Left lung (tissue), 10 donors: ENCODE data around the gene STS. TPM values are rescaled to one million over a fixed set of nuclear protein-coding genes. Genes with fewer than 3 reads are reported as not detected.

ENCODE experiments used
- ATAC-seq: fragments of 200-7000 bp; cut with Tn5 transposase; one replicate; pipeline ENCODE4 v1.9.1; 2020; ENCODE audit warnings: moderate library complexity
- DNase-seq, 4 donors: peaks; one replicate each; pipeline ENCODE4 v3.0.0-alpha.2; 2013 to 2020
- H3K27ac ChIP-seq, 2 donors: fragments of 200-600 bp; sonication (generic) in 1 of 2; one replicate each; pipeline versions ENCODE4 v1.5.0 to v1.8.0; 2020 to 2021
- H3K27me3 ChIP-seq, 2 donors: fragments of 200-600 bp; sonication (generic) in 1 of 2; one replicate each; pipeline versions ENCODE4 v1.5.0 to v1.8.0; 2020 to 2021
- H3K36me3 ChIP-seq, 2 donors: fragments of 200-600 bp; sonication (generic) in 1 of 2; one replicate each; pipeline versions ENCODE4 v1.5.0 to v1.8.0; 2020 to 2021
- H3K4me1 ChIP-seq, 2 donors: fragments of 200-600 bp; one replicate each; pipeline ENCODE4 v1.8.0; 2021
- H3K4me3 ChIP-seq, 2 donors: fragments of 200-600 bp; sonication (generic) in 1 of 2; one replicate each; pipeline versions ENCODE4 v1.5.0 to v1.8.0; 2020 to 2021; ENCODE audit warnings: mild to moderate bottlenecking in 1 of 2
- H3K9me3 ChIP-seq, 2 donors: fragments of 200-600 bp; sonication (generic) in 1 of 2; one replicate each; pipeline versions ENCODE4 v1.5.0 to v1.8.0; 2020 to 2021
- CTCF ChIP-seq, 2 donors: fragments of 200-600 bp; sonication (generic) in 1 of 2; IDR thresholded peaks; one replicate each; pipeline versions ENCODE4 v1.5.0 to v1.8.0; 2021; ENCODE audit warnings: antibody characterized with exemption in 2 of 2
- intact Hi-C, 2 donors: fragments of 100-400 bp; cut with DNase I; formaldehyde crosslinking; loops; one replicate each; pipeline versions ENCODE4 v1.11.2 to v1.14.2; 2022
- polyA plus RNA-seq, 6 donors: library from polyadenylated mRNA; unstranded; fragments of 120-200 nt; gene quantifications; one replicate each; pipeline ENCODE4 v1.2.1, GENCODE V29; 2013; ENCODE audit not compliant: insufficient read length in 6 of 6
- total RNA-seq, 2 donors: library from RNA; stranded (reverse); fragmentation: NEBNext Ultra II Directional; extraction: Animal tissue kit (Norgen Biotek cat#: 25700); gene quantifications; one replicate each; pipeline ENCODE4 v1.2.1, GENCODE V29; 2021
- donor health status: DM: no; HTN: yes; CAD: no.
- donor health status: DM: no; HTN: no; CAD: no.

Gene STS
- total and polyA plus RNA-seq, 8 donors = 4.9 to 33.8 (median 6.2) TPM

GRCh38 chrX:7120878-7121219, 26.7 kb upstream of the STS start:
- ATAC-seq (peak; percentile 38), DNase-seq (no peak)
- H3K9me3 ChIP-seq = no peaks in the 10 kb centered on the region
- no peak overlapping the region for H3K4me3 ChIP-seq
- H3K27ac ChIP-seq = peak overlapping the region; percentile 50 to 54
- no peak for TF ChIP-seq CTCF (IDR thresholded peaks at IDR 0.05)
- intact Hi-C loops = no loop called here
- H3K27me3 ChIP-seq = no peaks in the 10 kb centered on the region
- H3K36me3 ChIP-seq = no peaks in the 10 kb centered on the region
- peaks cover 10 to 12% of the 10 kb centered on the region in 2 donors for H3K4me1 ChIP-seq

- intact Hi-C loops = no loop called here
- no peaks in the 10 kb centered on the region for H3K36me3 ChIP-seq
- no peaks in the 10 kb centered on the region for H3K9me3 ChIP-seq
- ATAC-seq (no peak), DNase-seq (no peak)
- no peaks in the 10 kb centered on the region for H3K27me3 ChIP-seq
- TF ChIP-seq CTCF (IDR thresholded peaks at IDR 0.05) = no peak
- H3K27ac ChIP-seq = no peak overlapping the region
- H3K4me3 ChIP-seq = no peak overlapping the region
- peaks cover 0 to 3% of the 10 kb centered on the region in 2 donors for H3K4me1 ChIP-seq
Observed at GRCh38 chrX:7127056-7127455, 20.5 kb upstream of the STS start.

- ATAC-seq = no peak
- peaks cover 10 to 11% of the 10 kb centered on the region in 2 donors for H3K4me1 ChIP-seq
- peak overlapping the region; percentile 13 to 66 for H3K27ac ChIP-seq
- H3K27me3 ChIP-seq = no peaks in the 10 kb centered on the region
- H3K36me3 ChIP-seq = no peaks in the 10 kb centered on the region
- no peak overlapping the region for H3K4me3 ChIP-seq
- H3K9me3 ChIP-seq = no peaks in the 10 kb centered on the region
- DNase-seq = no peak
- no peak for TF ChIP-seq CTCF (IDR thresholded peaks at IDR 0.05)
- intact Hi-C loops = no loop called here
Observed at GRCh38 chrX:7131621-7132020, 15.9 kb upstream of the STS start.

- DNase-seq = peak in 2 of 4 donors; percentile 69 to 80
- Histone ChIP-seq H3K27me3 (no peaks in the 10 kb centered on the region), H3K4me1 (peaks cover 10 to 11% of the 10 kb centered on the region in 2 donors), H3K4me3 (no peak overlapping the region), H3K36me3 (no peaks in the 10 kb centered on the region), H3K27ac (peak overlapping the region; percentile 66 to 67), H3K9me3 (no peaks in the 10 kb centered on the region)
- ATAC-seq = peak; percentile 99
- intact Hi-C loops = no loop called here
- TF ChIP-seq CTCF (IDR thresholded peaks at IDR 0.05) = peak in 1 of 2 donors; percentile 39
Observed at GRCh38 chrX:7132335-7133049, 15.0 kb upstream of the STS start.

GRCh38 chrX:7133050-7133440, 14.5 kb upstream of the STS start:
- Histone ChIP-seq H3K4me1 (peaks cover 10 to 11% of the 10 kb centered on the region in 2 donors), H3K36me3 (no peaks in the 10 kb centered on the region), H3K27ac (peak overlapping the region; percentile 66 to 67), H3K4me3 (no peak overlapping the region), H3K27me3 (no peaks in the 10 kb centered on the region), H3K9me3 (no peaks in the 10 kb centered on the region)
- intact Hi-C loops = no loop called here
- DNase-seq (no peak), ATAC-seq (peak; percentile 41)
- no peak for TF ChIP-seq CTCF (IDR thresholded peaks at IDR 0.05)
